HG03095 (cell line): ENCODE results near the gene PSORS1C2.
"Not testable (repeated sequence)": the region's sequence is repeated elsewhere in the genome, so short reads cannot be mapped to it uniquely, and the experiment has no call there.

Source experiments
- ATAC-seq: cut with Tn5 transposase; IDR thresholded peaks from one replicate; pipeline ENCODE4 v1.9.1; 2021; ENCODE audit warnings: moderate library complexity; ENCODE audit not compliant: unreplicated experiment

PSORS1C2 gene

DNA sequence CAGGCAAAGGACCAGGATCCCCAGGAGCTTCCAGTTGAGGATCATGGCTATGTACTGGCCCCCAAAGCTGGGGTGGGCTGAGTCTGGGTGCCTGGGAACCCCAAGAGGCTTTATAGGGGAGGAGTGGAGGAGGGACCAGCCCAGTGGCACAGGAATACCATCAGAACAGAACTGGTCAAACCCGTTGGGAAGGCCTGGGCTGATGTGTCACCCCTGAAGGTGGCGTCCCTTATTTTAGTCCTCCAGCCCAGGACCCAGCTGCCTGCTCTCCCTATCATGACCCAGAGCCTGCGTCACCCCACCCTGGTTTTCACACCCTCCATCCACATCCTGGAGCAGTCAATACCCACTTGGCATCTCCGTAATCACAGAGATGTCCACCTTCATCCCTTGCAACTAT lies at the start of gene PSORS1C2:
Gene PSORS1C2 (minus strand): TSS at position 85 of the 400 bp plus-strand sequence. CDS start 40 bp downstream, at position 45.
- ATAC-seq = no peak

- no peak for ATAC-seq
These were observed 48.9 kb upstream of the PSORS1C2 start for GRCh38 chr6:31187780-31188194.

GRCh38 chr6:31186052-31186734 lies 47.3 kb upstream of the PSORS1C2 start:
- no peak for ATAC-seq

DNA sequence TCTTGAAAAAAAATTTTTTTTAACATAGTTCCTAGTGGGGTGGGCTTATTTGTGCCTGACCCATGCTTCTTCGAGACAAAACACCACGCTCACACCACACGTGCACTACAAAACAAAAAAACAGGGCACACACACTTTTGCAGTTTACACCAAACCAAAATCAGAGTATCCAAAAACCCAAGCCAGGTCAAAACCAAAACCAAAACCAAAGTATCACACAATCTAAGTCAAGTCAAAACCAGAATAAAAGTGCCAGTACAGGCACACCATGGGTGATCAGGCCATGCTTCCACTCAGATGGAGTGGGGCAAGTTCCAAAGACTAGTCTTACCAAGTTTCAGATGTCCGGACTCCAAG lies 46.8 kb upstream of the PSORS1C2 start:
- ATAC-seq = not testable (repeated sequence)

- ATAC-seq = not testable (repeated sequence)
These were observed 45.0 kb upstream of the PSORS1C2 start for GRCh38 chr6:31183859-31184258.

GRCh38 chr6:31183287-31183686 lies 44.4 kb upstream of the PSORS1C2 start:
- ATAC-seq = not testable (repeated sequence)

DNA sequence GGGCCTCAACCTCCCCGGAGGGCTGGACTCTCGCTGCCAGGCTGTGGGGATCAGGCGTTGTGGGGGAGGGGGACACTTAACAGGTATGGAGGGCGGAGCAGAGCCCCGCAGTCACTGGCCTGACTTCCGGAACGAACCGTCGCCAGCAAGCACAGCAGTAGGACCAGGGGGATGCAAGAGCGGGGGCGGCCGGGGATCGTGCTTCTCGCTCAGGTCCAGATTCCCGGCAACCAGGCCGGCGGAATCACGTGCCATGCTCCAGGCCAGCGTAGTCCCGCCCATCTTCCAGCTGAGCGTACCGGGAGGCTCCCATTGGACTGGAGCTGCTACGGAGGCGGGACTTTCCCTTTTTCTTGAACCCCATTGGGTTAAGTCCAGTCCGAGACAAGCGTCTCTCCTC lies 41.6 kb upstream of the PSORS1C2 start:
- no peak for ATAC-seq

DNA sequence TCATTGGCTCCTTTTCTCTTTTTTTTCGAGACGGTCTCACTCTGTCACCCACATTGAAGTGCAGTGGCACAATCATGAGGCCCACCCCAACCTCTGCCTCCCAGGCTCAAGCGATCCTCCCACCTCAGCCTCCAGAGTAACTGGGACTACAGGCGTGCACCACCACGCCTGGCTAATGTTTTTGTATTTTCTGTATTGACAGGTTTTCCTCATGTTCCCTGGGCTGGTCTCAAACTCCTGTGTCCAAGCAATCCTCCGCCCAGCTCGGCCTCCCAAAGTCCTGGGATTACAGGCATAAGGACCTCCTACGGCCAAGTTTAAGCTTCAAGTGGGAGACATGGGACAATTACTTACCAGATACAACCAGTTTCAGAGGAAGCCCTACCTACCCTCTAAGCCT lies 41.0 kb upstream of the PSORS1C2 start:
- no peak for ATAC-seq

- ATAC-seq = no peak
These were observed 40.1 kb upstream of the PSORS1C2 start for GRCh38 chr6:31179042-31179386.

DNA sequence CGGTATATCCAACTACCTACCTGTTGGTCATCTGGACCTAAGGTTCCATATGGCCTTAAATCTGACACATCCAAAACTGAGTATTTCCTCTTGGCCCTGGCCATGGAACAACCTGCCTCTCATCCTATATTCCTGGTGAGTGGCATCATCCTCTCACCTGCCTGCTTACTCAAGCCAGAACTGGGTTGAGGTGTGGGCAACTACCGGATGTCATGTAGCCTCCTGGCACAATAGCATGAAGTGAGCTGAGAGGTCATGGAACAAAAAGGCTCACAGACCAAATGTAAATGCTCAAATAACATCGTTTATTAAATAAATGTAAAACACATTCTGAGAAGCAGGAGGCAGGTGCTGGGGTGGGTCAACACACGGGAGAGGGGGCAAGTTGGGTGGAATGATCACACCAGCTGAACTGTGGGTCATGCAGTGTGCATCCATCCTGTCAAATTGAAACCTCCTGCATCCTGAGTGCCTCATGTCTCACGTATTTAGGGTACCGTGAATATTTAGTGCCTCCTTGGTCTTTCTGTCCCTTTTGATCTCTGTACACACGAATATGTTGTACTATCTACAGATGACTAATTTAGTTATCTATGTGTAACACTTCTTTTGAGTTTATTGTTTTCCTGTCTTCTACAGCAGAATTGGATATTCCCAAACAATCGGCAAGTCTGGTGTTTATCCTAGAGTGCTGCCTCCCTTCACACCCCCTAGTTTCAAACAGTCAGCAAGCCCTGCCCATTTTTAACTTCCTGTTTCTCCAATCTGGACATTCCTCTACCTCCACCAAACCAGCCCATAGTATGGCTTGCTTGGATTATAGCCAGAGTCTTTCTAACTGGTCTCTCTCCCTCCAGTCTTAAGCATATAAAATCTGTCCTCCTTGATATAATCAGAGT lies 39.5 kb upstream of the PSORS1C2 start:
- ATAC-seq = no peak

DNA sequence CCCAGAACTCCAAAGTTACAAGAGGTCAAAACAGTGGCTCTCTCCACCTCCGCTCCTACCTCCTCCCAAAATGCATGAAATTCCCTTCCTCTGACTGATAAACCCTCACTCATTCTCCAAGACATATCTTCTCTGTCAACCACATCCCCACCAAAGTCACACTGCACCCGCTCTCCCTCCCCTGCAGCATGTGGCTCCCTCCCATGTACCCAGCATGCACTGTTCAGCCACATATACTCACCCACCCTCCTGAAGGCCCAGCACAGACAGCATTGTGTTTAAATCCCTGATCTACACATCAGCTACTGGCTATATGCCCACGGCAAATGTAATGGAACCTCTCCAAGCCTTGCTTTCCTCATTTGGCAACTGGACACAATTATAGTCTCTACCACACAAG lies 37.1 kb upstream of the PSORS1C2 start:
- no peak for ATAC-seq

- no peak for ATAC-seq
These were observed 35.5 kb upstream of the PSORS1C2 start for GRCh38 chr6:31174378-31174777.

GRCh38 chr6:31173406-31173805 lies 34.5 kb upstream of the PSORS1C2 start:
- ATAC-seq = no peak

DNA sequence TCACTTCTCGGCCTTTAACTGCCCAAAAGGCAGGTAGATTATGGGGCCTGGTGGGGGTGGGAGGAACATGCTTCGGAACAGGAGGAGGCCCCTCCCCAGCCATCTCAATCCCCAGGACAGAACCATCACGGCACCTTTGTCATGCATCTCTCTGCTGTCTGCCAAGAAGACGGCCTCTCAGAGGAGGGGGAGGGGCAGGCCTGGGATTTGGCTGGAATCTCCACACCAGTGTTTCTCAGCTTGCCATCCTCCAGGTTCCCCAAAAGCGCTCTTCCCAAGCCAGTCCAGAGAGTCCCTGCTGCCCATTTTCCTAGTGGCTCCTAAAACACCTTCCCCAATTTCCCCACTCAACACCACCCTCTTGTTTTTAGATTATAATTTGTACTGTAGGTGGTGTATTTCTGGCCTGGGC lies 34.1 kb upstream of the PSORS1C2 start:
- no peak for ATAC-seq

GRCh38 chr6:31171931-31172905 lies 33.4 kb upstream of the PSORS1C2 start:
- ATAC-seq = no peak

DNA sequence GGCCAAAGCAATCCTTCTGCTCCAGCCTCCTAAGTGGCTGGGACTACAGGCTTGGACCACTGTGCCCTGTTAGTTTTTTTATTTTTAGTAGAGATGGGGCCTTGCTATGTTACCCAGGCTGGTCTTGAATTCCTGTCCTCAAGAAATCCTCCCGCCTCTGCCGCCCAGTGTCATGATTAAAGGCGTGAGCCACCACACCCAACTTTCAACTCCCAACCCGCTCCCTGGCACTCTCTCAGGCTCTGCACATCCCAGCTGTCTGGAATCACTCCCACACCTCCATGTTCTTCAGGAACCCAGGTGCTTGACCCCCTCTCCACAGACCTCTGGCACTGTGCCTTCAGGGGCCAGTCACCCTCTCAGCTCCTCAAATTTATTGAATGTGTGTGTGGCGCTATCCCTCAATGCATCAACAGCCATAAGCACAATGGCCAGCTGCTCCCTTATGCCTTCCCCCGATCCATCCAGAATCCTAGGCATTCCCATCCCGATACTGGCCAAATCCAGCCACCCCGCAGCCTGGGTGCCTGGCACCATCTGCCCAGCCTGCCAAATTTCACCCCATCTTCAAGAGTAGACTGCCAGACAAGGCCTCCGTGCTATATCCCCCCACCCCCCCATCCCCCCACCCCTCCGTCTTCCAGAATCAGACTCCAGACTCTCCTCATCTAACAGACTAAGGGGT lies 32.3 kb upstream of the PSORS1C2 start:
- no peak for ATAC-seq

DNA sequence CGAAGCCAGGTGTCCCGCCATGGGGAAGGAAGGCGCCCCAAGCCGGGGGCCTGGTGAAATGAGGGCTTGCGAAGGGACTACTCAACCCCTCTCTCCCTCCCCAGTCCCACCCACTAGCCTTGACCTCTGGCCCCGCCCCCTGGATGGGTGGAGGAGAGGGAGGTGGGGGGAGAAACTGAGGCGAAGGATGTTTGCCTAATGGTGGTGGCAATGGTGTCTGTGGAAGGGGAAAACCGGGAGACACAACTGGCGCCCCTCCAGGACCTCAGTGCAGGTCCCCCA lies 31.7 kb upstream of the PSORS1C2 start, which contains the start of gene POU5F1:
Gene POU5F1 (minus strand): TSS at position 83 of the 282 bp plus-strand sequence. CDS start 62 bp downstream, at position 21.
- no peak for ATAC-seq

- ATAC-seq = not testable (repeated sequence)
These were observed 31.2 kb upstream of the PSORS1C2 start for GRCh38 chr6:31169858-31170599.

DNA sequence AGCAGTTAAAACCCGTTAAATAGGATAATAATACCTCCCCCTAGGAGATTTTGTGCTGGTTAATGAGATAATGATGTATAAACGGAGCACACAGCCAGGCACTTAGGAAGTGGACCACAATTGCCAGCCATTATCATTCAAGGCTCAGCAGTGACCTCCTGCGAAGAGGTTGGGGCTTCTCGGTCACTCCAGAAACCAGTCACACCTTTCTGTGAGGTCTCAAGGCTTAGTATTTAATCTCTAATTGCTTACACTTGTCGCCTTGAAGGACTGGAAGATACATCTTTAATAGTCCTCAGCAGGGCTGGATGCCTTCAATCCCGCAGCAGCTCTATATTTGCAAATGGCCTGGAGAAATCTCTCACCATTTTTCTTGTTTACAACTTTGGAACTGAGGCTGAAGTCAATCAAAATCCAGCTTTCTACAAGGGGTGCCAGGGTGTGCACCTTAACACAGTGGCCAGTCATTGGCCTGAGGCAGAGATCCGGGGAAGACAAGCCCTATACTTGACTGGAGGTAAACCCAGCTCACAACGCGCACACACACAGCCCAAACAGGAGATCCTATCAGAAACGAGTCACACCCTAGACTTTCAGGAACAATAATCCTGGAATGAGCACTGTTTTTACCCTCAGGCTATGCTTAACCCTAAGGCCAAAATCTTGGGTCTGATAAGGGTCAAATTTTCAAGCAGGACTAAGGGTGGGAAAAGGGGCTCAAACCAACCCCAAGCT lies 30.4 kb upstream of the PSORS1C2 start:
- ATAC-seq = no peak
